ENCODE results near the gene TLE3.

The TLE3 gene

GRCh38 chr15:70082281-70082900 is 15.3 kb downstream of the TLE3 start:
- DNase-seq: no peak

GRCh38 chr15:70081612-70082011 is 16.1 kb downstream of the TLE3 start:
- no peak for DNase-seq

DNA sequence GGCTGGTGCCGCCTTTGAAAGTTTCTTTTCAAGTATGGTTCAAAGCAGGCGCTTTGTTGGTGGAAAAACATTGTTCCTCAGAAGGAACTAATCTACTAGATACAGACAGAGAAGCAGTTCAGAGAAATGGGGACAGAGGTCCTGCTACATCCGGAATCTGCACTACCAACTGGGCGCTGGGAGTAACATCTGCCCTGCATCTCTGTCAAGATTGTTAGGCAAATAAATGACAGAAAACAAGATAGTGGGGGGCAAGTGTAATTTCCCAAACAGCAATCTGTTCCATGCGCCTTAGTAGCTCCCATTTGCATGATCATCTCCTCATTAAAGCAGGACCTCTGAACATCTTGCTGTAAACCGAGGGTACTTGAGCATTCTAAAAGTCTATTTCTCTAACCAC is 17.4 kb downstream of the TLE3 start:
- DNase-seq: no peak

- DNase-seq: no peak
Measured at GRCh38 chr15:70079888-70080287, 17.8 kb downstream of the TLE3 start.

GRCh38 chr15:70078578-70079417 is 18.9 kb downstream of the TLE3 start:
- DNase-seq: no peak

DNA sequence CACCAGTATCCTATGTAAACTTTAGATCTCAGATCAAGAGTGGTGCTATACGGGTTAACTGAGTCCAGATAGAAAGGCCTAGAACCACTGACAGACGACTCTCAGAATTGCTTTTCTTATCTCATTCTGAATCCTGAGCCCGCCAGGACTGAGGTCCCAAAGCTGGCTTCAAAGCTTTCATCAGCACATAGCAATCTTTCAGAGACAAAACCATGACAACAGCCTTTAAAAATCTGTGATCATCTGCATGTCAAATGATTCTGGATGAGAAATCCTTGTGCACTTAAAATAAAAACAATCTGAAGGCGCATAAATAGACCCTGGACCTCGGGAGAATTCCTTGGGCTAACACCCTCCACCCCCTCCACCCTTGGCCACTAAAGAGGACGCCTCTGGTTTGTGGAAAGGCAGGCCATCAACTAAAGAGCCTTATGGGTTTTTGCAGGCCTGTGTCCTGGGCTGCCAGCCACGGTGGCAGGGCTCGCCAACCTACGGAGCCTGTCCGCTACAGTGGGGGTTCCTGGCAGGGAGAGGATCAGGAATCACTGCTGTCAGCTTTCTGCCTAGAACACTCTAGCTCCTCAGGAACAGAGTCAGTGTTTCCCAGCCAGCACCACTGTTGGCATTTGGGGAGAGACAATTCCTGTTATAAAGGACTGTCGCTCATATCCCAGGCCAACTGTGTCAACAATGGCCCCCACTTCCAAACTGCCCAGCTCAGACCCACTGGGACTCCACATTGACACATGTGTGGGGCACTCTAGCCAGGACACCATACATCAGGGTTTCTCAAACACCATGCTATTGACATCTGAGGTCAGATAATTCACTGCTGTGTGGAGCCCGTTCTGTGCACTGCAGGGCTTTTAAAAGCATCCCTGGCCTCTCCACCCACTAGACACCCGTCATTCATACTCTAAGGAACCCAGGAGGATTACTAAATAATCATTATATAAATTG is 20.2 kb downstream of the TLE3 start:
- DNase-seq: no peak

DNA sequence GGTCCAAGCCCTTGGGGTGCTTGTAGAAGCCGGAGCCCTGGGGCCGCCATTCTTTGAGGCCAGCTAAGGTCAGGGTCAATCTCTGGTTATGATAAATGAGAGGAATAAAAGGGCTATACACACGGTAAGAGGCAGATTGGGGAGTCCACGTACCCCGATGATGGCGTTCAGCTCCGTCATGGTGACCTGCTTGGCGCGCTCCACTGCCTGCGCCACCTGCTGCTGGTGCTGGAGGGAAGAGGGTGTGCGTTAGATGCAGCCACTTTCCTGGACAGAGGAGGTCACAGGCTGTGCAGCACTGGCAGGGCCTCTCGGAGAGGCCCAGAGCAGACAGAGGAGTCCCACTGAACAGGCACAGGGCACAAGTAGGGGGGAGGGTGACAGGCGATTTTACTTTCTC is 23.3 kb downstream of the TLE3 start:
- DNase-seq: no peak

GRCh38 chr15:70072479-70072878 is 25.2 kb downstream of the TLE3 start:
- no peak for DNase-seq

- DNase-seq: no peak
Measured at GRCh38 chr15:70071799-70072198, 25.9 kb downstream of the TLE3 start.

GRCh38 chr15:70069716-70070115 is 28.0 kb downstream of the TLE3 start:
- DNase-seq: no peak

DNA sequence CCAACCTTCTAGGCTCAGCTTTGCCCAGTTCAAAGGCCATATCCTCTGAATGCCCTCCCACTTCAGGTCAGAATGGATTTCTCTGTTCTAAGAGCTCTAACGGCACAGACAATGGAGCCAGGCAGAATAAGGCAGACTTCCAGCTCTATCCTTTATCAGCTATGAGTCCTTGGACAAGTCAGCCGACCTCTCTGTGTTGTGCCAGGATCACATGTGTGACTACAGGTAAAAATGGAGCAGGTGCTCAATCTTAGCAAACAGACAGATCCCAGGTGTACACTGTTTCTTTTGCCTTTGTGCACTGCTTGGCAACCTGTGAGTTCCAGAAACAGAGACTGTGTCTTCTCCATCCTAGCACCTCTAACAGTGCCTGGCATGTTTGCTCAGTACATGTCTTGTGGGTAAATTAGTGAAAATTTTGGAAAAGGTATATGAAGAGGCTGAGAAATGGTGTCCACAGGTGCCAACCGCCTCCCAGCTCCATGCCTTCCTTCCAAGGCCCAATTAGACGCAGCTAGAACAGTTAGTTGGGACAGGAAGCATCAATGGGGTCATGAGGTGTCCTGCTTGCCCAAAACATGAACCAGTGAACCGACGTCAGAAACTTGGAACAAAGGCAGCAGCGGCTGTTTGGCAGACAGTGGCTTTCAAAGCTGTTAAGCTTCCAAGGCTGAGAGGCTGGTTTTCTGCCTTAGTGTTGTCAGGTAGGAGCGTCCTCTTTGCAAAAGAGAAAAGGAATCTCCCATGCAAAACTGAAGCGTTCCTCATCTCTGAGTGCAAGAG is 28.7 kb downstream of the TLE3 start:
- no peak for DNase-seq

GRCh38 chr15:70067681-70068080 is 30.0 kb downstream of the TLE3 start:
- DNase-seq: no peak

GRCh38 chr15:70067011-70067410 is 30.7 kb downstream of the TLE3 start:
- DNase-seq: no peak

GRCh38 chr15:70066447-70066846 is 31.3 kb downstream of the TLE3 start:
- no peak for DNase-seq

DNA sequence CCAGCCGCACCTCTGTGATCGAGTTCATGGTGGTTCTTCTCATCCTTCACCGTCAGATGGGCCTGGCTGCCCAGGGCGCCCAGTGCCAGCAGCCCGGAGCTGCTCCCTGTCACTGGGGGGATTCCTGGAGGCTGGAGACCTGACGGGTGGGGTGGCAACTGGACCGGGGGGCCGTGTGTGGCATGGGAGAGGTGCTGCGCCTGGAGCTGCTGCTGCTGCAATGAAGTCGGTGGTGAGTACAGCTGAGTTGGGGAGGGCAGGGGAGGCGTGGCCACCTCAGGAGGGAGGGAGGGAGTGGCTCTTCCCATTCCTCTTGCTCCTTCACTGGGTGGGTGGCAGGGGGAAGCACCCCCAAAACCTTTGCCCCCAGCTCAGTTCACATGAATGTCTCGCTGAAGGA is 31.7 kb downstream of the TLE3 start:
- no peak for DNase-seq

- DNase-seq: no peak
Measured at GRCh38 chr15:70065006-70065722, 32.6 kb downstream of the TLE3 start.

- no peak for DNase-seq
Measured at GRCh38 chr15:70064441-70064840, 33.3 kb downstream of the TLE3 start.

DNA sequence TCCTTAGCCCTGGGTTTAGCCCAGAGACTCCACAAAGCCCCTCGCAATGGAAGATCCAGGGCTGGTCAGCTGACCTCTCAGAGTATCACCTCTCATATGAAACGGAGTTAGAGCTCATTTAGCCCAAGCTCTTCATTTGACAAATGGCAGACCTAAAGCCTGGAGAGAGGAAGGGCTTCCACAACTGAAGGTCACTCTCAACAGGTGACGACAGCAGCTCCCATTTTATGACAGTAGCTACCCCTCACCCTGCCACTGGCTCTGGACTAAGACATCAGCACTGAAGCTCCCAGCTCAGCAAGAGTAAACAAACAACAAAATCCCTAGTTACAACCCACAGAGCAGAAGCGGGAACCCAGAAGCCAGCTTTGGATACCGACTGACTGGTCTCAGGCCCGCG is 33.7 kb downstream of the TLE3 start:
- no peak for DNase-seq

GRCh38 chr15:70063261-70063925 is 34.3 kb downstream of the TLE3 start:
- DNase-seq: no peak

- DNase-seq: peak; percentile 87
Measured at GRCh38 chr15:70062321-70062956, 35.3 kb downstream of the TLE3 start.
